Suprapubic skin (tissue), 3 donors: ENCODE measurements around the gene CLTCL1.

Source experiments
- CTCF ChIP-seq, 2 donors: fragments of 200-600 bp in 1 of 2; fragments of 450-650 bp in 1 of 2; sonication (generic) in 1 of 2; IDR thresholded peaks; one replicate each; pipeline ENCODE4 v1.5.1; 2016 to 2019; ENCODE audit warnings: antibody characterized with exemption in 2 of 2, mild to moderate bottlenecking in 1 of 2, moderate library complexity in 1 of 2
- EP300 ChIP-seq: sonication (generic); formaldehyde crosslinking; IDR thresholded peaks from one replicate; pipeline ENCODE4 v1.6.1; 2017; ENCODE audit warnings: antibody characterized with exemption
- POLR2A ChIP-seq, 2 donors: fragments of 450-650 bp; IDR thresholded peaks; one replicate each; pipeline ENCODE4 v1.6.1; 2017; ENCODE audit warnings: antibody characterized with exemption in 2 of 2, mild to moderate bottlenecking in 2 of 2, moderate library complexity in 2 of 2

GRCh38 chr22:19178657-19179496 lies 112.6 kb downstream of the CLTCL1 start, which contains the start of gene SLC25A1:
- TF ChIP-seq EP300 = no peak
- TF ChIP-seq CTCF (IDR thresholded peaks at IDR 0.05) = no peak
- TF ChIP-seq POLR2A (IDR thresholded peaks at IDR 0.05) = no peak
